C4-2B (cell line): Measurements from ENCODE around the gene BMP7.

Source experiments
- CTCF ChIP-seq: fragments of 450-650 bp; conservative IDR thresholded peaks from 2 replicates; pipeline ENCODE4 v1.5.1; 2017; ENCODE audit warnings: mild to moderate bottlenecking
- ZFX ChIP-seq: fragments of 450-650 bp; IDR thresholded peaks from 2 replicates; pipeline ENCODE4 v1.6.1; 2017

DNA sequence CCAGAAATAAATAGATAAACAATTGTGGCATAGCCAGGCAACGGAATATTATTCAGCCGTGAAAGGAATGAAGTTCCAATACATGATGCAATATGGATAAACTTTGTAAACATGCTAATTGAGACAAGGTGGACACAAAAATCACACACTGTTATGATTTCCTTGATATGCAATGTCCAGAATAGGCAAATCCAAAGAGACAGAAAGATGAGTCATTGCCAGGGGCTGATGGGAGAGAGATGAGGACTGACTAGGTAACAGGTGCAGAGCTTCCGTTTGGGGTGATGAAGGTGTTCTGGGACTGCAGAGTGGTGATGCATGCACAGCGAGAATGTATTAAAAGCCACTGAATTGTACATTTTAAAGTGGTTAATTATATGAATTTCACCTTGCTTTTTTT is 32.0 kb upstream of the BMP7 start:
- TF ChIP-seq CTCF (no peak), ZFX (no peak)
